Measurements from ENCODE around the gene C20orf144.

GRCh38 chr20:33658929-33659328 lies 3.2 kb upstream of the C20orf144 start:
- TF ChIP-seq CTCF (IDR thresholded peaks at IDR 0.05) (no peak), POLR2A (IDR thresholded peaks at IDR 0.05) (no peak), EP300 (IDR thresholded peaks at IDR 0.05; ENCODE audit: low read depth) (no peak)

All from transverse colon (tissue), 3 donors.